Prostate gland (tissue), 2 donors: ENCODE measurements around the gene CAMK2D.

Source experiments
- POLR2A ChIP-seq: fragments of 450-650 bp; IDR thresholded peaks from one replicate; pipeline ENCODE4 v1.6.1; 2016; ENCODE audit warnings: antibody characterized with exemption, mild to moderate bottlenecking
- POLR2AphosphoS5 ChIP-seq: sonication (generic); formaldehyde crosslinking; IDR thresholded peaks from one replicate; pipeline ENCODE4 v1.6.1; 2017; ENCODE audit warnings: antibody characterized with exemption
- TF ChIP-seq, protein P1 (sequence below), 4 experiments: fragments of 200-600 bp in 2 of 4; fragments of 450-650 bp in 2 of 4; sonication (generic) in 2 of 4; IDR thresholded peaks; 1 replicate in 3 of 4; 2 replicates in 1 of 4; pipeline ENCODE4 v1.5.1; 2016 to 2019; ENCODE audit warnings: antibody characterized with exemption in 4 of 4, mild to moderate bottlenecking in 2 of 4, moderate library complexity in 2 of 4

DNA sequence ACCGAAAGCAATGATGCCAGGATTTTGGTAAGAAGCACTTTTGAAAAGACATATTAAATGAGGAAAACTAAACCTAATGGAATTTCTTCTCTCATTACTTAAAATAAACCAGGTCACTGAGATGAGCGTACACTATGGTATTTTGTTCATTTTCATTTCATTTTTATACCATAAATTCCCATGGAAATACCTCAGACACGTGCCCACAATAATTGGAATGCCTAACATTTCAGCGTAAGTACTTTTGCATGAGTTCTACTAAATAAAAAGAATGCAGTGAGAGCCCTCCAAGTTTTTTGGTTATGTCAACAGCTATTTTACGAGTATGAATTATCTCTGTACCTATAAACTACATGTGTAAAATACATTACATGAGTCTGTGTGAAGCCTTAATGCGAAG is 3.2 kb downstream of the CAMK2D start:
- TF ChIP-seq, protein P1, sequence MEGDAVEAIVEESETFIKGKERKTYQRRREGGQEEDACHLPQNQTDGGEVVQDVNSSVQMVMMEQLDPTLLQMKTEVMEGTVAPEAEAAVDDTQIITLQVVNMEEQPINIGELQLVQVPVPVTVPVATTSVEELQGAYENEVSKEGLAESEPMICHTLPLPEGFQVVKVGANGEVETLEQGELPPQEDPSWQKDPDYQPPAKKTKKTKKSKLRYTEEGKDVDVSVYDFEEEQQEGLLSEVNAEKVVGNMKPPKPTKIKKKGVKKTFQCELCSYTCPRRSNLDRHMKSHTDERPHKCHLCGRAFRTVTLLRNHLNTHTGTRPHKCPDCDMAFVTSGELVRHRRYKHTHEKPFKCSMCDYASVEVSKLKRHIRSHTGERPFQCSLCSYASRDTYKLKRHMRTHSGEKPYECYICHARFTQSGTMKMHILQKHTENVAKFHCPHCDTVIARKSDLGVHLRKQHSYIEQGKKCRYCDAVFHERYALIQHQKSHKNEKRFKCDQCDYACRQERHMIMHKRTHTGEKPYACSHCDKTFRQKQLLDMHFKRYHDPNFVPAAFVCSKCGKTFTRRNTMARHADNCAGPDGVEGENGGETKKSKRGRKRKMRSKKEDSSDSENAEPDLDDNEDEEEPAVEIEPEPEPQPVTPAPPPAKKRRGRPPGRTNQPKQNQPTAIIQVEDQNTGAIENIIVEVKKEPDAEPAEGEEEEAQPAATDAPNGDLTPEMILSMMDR (IDR thresholded peaks at IDR 0.05): no peak
- no peak for TF ChIP-seq POLR2A
- TF ChIP-seq POLR2AphosphoS5: no peak
